DMS114 treated with DMSO at 0.1 percent for 48 hours (cell line): ENCODE results near the gene SDK2.

Experiments
- DNase-seq: peaks from one replicate; lab custom pipeline; 2025; ENCODE audit not compliant: unreplicated experiment; lab: John Stamatoyannopoulos, UW

Gene SDK2

DNA sequence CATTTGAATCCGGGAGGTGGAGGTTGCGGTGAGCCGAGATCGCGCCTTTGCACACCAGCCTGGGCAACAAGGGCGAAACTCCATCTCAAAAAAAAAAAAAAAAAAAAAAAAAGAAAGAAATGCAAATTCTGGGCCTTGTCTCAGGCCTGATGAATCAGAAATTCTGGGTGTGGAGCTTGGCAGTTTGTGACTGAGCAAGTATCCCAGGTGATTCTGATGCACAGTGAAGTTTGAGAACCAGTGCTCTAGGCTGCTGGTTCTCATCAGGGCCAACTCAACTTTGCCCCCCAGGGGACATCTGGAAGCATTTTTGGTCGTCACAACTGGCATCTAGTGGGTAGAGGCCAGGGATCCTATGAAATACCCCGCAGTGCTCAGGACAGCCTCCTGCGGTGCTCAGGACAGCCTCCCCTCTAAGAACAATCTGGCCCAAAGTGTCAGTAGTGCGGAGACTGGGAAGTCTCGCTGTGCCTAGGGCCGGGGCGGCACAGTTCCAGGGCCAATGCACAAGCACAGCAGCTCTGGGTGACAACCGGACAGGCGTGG lies 55.9 kb downstream of the SDK2 start:
- DNase-seq, result no peak

DNA sequence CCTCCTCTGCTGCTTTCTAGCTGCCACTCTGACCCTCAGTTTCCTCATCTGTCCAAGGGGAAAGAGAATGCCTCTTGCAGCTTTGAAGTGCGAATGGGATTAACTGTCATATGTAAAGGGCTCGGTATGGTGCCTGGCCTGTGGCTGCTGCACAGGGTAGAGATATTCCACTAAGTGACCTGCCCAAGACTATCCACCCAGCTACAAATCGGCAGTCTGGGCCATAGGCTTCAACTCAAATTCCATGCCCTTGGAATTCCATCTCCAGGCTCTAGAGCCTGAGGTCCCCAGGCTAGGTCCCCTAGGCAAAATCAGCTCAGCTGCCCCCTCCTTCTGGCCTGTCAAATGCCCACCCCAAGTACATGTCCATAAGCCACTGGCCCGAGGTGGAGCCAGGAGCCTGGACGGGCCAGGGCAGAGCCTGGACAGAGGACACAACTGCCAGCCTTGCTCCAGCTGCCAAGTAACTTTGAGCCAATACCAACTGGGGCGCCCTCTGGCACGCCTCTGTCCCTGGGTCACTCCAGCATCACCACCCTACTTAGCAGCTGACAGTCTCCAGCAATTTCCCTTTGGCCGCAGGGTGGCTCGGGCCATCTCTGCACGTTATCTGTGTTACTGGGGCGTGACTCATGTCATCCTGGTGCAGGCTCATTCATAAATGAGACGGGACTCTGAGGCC lies 57.2 kb downstream of the SDK2 start:
- DNase-seq, result no peak

DNA sequence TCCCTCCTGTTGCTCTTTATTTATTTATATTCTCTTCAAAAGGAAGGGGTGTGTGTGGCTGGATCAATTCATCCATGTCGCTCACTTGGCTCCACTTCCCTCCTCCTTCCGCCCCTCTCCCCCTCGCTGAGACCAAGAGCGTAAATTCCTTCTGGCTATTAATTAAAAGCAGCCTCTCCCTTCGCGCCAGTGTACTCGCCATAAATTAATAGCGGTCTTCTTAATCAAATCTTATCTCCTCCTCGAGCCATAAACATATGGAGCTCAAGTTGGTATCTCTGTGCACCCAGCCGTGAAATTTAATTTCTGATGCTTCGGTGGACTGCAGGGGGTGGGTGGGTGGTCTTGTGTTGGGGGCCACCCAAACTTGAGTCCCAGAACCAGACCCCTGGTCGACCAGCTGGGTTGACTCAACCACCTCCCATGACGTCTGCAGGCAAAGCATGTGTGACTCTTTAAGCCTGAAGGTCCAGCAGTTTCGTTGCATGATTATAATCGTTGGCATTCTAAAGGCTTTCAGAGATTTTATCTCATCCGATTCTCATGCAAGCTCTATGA lies 57.9 kb downstream of the SDK2 start:
- no peak for DNase-seq

DNA sequence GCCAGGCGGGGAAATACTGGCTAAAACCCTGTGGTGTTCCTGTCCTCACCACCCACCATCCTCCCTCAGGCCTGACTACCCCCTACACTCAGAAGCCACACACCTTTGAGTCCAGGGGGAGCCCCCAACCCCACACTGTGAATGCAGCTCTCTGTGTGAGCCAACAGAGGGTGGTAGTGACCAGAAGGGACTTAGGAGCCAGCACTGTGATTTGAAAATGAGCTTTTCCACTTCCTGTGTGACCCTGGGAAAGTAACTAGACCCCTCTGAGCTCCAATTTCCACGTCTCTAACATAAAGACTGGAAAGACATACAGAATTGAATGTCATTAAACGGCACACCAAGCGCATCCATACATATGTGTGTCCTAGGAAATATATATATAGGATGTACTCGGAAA lies 58.7 kb downstream of the SDK2 start:
- no peak for DNase-seq

DNA sequence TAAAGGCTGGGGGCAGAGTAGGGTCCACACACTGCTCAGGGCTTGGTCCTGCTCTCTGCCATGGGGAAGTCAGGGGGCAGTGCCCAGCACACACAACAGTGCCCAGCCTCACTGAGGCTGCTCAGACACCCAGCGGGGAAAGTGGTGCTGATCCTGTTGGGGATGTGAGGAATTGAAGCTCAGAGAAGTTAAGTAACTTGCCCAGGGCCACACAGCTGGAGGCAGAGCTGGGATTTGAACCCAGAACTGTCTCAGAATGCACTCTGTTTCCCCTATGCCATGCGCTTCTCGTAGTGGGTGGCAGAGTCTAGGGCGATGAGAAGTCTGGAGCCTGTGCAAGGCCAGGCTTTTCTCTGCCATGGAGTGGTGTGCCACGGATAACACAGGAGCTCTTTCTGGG lies 59.3 kb downstream of the SDK2 start:
- no peak for DNase-seq

DNA sequence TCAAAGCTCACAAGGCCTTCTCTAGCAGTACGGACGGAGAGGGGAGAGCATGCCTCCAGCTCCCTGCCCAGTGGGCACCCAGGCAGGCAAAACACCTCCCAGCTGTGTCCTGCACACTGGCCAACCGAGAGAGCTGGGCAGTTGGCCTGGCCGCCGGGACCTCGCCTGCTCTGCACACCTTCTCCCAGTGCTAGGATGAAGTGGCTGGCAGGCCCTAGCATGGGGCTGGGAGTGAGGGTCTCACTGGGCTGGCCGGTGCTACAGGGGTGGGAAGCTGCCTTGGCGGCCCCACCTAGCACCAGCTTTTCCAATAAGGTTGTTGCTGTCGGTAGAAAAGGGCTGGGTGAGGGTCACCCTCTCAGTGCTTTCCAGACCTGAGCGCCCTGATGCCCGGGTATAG lies 60.2 kb downstream of the SDK2 start:
- no peak for DNase-seq

DNA sequence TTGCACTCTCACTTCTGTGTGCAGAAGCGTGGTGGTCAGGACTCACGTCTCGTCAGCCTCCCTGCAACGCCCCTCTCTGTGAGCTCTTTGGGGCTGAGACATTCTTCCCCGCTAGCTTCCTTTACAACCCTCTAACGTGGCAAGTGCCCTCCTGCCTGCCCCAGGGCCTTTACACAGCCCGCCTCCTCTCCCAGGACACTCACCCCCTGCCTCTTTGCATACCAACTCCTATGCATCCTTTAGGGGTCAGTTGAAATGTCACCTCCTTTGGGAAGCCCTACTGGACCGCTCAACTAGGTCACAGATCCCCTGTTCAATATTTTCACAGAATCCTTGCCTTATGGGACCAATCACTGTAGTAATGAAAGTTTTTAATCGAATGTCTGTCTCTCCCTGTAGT lies 61.4 kb downstream of the SDK2 start:
- no peak for DNase-seq

DNA sequence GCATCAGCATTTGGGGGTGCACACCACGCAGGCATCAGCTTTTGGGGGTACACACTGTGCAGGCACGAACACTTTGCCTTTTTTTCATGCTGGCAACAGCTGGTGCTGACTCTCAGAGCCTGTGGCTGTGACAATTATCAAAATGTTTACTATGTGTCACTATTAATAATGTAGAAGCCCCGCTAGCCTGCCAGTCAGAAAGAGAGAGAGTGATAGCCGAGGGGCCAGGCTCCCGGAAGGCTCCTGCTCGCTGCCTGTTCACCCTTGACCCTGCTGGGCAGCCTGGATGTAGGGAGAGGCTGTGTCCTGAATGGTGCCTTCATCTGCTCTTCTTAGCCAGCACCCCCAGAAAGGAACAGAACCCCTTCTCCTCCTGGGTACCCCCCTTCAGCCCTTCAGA lies 61.9 kb downstream of the SDK2 start:
- DNase-seq, result no peak

DNA sequence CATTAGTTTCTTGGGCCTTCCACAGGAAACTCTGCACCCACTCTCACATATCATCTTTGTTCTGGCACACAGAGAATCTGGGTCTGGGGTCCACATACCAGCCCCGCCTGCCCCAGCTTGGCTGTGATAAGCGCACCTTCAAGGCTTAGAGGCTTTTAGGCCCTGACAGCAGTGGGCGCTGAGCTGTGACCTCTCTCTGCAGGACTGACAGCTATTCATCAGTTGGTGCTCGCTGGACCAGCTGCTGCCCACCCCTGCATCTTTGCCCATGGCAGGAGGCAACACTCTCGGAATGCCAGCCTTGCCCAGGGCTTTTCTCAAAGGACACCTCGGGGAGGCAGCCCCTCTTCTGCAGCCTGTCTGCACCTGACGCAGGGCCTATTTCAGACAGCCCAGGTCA lies 62.9 kb downstream of the SDK2 start:
- no peak for DNase-seq

DNA sequence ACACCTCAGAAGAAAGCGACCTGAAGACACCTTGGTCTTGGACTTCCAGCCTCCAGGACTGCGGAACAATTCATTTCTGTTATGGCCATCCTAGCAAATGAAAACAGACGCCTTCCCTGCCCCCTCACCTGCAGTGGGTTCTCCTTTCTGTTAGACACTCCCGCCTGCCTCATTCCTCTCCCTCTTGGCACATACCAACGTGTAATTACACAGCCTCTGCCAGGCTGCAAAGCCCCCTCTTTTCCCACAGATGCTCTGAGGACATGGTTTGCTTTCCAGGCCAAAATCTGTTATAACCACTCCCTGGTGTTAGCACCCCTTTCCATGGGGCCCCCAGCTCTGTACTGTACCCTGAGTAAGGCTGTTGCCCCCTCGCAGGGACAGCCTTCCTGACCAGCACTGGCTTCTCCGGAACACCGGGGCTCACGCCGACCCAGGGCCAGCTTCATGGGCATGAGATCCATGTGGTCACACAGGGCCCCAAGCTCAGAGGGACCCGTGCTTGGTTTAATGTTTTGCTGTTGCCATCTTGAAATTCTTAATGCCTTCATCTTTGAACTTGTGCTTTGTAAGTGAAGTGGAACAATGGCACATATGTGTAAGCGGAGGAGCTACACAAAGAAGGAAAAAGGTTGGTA lies 64.1 kb downstream of the SDK2 start:
- DNase-seq, result no peak

DNA sequence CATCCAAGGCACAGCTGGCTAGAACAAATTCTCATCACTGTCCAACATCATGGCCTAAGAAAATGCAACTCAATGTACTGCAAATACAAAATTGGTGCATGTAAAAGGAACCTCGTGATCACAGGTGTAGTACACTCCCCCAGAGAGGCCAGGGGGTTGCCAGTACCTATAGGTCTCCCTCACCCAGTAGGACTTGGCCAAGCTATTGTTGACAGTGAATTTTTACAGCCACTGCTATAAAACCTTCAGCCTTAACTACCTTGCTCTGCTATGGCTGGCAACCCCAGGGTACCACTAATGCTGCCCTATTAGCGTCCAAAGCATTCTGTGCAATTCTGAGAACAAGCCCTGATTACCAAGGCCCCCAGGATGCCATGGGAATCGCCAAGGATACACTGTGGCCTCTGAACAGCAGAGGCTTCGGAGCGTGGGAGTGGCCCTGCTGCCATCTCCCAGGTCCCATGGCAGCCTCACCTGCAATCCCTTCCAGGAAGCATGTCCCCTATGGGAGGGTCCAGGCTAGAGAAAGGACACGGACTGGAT lies 67.6 kb downstream of the SDK2 start:
- DNase-seq, result no peak

DNA sequence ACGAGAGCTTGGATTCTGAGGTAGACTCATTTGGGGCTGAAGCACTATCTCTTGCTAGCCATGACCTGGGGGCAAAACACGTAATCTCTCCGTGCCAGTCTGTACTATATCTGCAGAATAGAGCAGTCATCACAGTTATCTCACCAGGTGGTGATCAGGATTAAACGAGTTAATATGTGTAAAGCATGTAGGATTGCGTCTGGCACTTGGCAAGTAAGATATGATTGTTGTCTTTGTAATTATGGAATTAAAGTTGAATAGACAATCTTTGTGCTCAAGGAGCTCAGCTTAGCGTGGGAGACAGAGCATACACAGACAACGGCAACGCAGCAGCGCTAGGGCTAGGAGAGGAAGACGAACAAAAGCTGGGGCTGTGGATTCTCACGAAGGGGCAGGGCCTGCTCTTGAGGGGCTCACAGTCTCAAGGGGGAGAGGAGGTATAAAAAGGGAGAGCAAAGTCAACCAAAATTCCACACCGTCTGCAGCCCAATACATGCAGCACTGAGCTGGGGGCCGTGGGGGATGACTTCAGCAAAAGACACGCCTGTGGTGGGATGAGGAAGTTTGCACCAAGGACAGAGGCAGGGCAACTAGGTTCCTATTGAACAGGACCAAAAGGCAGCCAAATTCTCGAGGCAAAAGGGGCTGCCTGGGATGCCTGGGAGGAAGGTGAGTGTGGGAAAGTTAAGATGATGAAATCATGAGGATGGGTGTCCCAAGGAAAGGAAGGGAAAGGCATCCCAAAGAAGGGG lies 68.6 kb downstream of the SDK2 start:
- DNase-seq, result no peak

DNA sequence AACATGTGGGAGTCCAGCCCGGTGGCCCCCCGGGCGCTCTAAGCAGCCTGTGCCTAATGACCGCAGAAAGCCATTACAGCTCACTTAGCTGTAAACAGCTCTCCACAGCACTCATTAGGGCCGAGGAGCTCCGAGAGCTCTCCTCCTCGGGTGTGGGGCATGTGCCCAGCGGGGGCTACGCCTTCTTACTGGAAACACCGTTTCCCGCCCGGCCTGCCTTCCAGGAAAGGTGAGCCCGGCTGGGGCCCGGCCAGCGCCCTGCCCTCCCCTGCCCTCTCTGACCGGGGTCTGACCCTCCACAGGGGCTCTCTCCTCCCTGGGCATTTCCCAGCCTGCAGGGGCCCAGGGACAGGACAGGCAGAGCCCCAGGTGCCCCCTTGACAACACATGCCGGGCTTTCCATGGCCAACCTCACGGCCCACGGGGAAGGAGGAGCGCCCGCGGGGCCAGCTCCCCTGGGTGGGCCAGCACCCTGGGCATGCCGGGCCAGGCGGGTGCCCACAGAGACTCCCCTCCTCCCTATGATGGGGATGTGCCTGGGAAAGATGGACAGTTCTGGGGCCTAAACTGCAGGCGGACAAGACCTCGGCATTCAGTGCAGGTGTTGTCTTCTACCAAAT lies 72.6 kb downstream of the SDK2 start:
- DNase-seq, result no peak

DNA sequence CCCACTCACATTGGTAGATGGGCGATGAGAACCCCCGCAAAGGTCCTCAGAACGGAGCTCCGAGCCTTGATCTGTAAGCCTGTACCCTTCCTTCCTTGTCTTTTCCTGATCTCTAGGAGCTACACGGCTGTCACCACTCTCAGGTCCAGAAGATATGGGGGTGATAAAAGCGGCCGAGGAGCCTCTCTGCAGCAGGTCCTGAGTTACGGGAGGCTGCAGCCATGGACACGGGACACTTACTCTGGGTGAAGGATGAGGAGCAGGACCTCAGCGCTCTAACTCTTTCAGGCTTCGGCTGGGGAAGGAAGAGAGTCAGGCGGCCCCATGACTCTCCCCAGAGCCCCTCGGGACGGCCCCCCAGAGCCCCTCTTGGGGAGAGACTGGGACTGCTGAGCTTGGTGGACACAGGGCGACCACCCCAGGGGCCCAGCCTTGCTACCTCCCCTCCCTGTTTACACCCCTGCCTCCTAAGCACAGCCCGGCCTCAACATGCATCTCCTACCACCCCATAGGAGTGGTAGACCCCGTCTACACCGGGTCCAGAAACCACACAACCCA lies 74.4 kb downstream of the SDK2 start:
- no peak for DNase-seq

DNA sequence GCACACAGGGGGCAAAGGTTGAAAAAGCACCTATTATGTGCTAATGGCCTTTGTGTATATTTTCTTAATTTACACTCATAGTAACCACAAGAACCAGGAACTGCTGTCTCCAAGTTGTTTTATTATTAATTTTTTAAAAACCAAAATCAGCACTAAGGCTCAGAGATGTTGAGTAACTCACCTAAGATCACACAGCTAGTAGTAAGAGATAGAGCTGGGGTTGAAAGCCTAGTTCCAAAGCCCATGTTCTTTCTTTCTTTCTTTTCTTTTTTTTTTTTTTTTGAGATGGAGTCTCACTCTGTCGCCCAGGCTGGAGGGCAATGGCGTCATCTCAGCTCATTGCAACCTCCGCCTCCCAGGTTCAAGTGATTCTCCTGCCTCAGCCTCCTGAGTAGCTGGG lies 75.3 kb downstream of the SDK2 start:
- no peak for DNase-seq

DNA sequence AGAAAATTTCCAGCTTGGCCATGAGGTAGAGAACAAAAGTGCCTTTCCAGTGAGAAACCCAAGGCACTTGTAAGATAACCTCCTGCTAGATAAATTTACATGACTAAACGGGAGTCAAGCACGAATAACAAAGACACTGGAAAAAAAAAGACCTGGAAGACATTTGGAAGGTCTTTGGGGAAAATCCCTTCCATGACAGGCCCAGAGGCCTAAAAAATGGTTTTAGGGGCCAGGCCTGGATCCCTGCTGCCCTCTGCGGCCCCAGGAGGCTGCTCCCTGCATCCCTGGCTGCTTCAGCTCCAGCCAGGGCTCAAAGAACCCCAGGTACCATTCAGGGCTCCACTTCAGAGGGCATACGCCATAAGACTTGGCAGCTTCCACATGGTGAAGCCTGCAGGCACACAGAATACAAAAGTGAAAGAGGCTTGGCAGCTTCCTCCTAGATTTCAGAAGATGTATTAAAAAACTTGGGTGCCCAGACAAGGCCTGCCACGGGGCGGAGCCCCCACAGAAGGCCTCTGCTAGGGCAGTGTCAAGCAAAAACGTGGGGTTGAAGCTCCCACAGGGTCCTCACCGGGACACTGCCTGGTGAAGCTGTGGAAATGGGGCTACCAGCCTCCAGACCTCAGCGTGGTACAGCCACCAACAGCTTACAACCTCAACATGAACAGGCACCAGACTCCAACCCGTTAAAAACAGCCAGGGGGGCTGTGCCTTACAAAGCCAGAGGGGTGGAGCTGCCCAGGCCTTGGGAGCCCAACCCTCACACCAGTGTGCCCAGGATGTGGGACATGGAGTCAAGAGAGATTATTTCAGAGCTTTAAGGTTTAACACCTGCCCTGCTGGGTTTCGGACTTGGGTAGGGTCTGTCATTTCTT lies 77.1 kb downstream of the SDK2 start:
- DNase-seq, result no peak

DNA sequence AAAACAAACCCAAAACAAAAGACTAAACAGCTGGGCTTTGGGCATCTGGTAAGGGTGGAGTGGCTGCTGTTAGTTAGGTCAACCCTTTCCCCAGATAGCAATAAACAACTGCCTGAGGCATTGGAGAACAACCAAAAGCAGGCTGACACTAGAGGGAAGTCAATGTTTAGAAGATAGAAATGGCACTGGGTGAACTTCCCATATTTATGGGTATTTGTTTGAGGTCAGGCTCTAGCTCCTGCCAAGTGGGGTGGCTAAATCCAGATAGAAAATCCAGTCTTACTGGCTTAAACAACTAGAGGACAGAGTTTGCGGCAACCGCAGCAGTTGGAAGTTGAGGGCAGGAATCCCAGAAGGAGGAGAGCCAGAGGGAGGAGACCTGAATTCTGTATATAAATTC lies 79.4 kb downstream of the SDK2 start:
- no peak for DNase-seq

DNA sequence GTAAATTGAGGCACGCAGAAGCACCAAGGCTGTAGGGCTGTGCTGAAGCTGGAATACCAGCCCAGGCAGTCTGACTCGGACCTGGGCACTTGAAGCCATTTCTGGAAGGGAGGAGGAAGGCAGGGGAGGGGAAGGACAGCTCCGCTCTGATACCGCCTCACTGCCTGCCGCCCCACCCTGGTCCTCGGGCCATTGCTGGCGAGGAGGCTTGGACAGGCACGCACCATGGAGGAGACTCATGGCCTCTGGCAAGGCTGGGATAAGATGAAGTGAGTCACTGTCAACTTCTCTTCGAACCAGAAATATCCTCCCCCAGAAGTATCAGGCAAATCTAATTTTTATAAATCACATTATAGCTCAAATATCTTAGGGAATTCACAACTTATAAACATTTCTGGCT lies 81.3 kb downstream of the SDK2 start:
- DNase-seq, result no peak

DNA sequence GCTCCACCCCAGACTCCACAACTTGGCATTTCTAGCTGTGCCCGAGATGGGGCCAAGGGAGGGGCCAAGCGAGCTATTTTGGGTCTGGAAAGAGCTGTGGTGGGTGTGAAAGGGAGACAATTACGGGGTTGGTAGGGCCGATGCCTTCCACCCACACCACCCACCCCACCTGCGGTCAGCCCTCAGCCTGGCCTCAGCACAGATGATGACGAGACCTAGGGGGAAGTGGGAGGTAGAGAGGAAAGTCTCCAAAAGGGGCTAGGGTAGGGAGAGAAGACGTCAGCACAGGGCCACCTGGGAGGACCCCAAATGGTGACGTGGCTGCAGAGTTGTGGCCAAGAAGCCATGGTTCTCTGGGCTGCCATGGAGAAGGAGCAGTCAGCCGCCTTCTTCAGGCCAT lies 83.1 kb downstream of the SDK2 start:
- DNase-seq, result no peak

DNA sequence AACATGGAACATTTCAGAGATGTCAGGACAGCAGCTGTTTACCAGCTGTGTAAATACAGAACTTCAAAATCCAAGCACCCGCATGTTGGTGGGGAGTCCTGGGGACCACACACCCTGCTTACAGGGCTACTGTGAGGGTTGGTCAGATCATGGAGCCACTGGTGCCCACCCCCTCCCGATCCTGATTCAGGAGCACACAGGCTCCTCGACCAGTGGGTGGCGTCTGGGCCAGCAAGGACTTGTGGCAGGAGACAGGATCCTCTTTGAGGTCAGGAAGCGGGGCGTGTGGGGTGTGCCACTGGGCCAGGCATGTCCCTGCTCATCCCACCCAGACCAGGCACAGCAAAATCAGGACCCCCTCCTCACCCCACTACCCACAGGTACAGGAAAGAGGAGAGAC lies 83.6 kb downstream of the SDK2 start:
- no peak for DNase-seq
